ENCODE results near the gene RGS2. TPM values are rescaled to one million over a fixed set of nuclear protein-coding genes. Genes with fewer than 3 reads are reported as not detected.

The RGS2 gene
- total RNA-seq, 1 donor from 2014 or later = 15.8 TPM

DNA sequence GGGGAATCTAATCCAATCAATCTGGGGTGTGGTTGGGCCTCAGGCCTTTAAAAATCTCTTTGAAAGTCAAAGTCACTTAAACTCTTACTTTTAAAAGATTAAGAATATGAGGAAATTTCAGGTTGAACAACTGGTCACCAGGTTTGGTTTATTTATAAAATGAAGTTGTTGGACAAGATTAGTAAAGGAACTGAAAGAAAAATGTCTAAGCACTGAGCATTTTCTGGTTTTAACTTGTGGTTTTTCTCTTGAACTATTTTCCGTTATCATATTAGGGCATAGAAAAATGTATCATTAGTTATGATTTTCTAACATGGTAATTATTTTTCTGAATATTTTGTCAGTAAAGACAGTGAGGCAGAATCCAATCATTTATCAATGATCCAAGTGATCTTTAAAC is 49.6 kb downstream of the RGS2 start:
- Histone ChIP-seq H3K27me3 (ENCODE audit: low read depth) (no peaks in the 10 kb centered on the region), H3K9me3 (replicated peaks) (no peaks in the 10 kb centered on the region), H3K27ac (replicated peaks) (no peak overlapping the region), H3K36me3 (no peaks in the 10 kb centered on the region), H3K4me1 (no peaks in the 10 kb centered on the region), H3K4me3 (no peak overlapping the region)
- no peak for DNase-seq
- intact Hi-C loops (cut with micrococcal nuclease) = no loop called here
- TF ChIP-seq, protein P1, sequence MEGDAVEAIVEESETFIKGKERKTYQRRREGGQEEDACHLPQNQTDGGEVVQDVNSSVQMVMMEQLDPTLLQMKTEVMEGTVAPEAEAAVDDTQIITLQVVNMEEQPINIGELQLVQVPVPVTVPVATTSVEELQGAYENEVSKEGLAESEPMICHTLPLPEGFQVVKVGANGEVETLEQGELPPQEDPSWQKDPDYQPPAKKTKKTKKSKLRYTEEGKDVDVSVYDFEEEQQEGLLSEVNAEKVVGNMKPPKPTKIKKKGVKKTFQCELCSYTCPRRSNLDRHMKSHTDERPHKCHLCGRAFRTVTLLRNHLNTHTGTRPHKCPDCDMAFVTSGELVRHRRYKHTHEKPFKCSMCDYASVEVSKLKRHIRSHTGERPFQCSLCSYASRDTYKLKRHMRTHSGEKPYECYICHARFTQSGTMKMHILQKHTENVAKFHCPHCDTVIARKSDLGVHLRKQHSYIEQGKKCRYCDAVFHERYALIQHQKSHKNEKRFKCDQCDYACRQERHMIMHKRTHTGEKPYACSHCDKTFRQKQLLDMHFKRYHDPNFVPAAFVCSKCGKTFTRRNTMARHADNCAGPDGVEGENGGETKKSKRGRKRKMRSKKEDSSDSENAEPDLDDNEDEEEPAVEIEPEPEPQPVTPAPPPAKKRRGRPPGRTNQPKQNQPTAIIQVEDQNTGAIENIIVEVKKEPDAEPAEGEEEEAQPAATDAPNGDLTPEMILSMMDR (IDR thresholded peaks at IDR 0.05; ENCODE audit: borderline replicate concordance) = no peak

DNA sequence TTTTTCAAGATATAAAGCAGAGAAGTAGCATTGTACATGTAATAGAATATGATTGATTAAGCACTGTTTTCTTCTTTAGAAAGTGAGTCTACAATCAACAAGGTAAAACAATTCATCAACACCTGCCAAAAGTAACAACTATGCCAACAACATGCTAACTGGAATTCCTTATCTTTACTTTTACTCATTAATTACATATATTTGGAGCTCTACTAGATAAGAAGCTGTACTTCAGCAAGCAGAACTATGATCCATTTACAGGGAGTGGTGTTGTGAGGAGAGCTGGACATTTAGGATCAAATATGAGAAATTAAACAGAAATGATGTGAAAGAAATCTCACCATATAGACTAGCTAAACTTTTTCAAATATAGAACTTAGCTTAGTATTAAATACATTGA is 51.0 kb downstream of the RGS2 start:
- TF ChIP-seq, protein P1 (IDR thresholded peaks at IDR 0.05; ENCODE audit: borderline replicate concordance) = no peak
- no peaks in the 10 kb centered on the region for H3K27me3 ChIP-seq (ENCODE audit: low read depth)
- H3K9me3 ChIP-seq (replicated peaks) = no peaks in the 10 kb centered on the region
- intact Hi-C loops (cut with micrococcal nuclease) = no loop called here
- H3K27ac ChIP-seq (replicated peaks) = no peak overlapping the region
- H3K4me1 ChIP-seq = no peaks in the 10 kb centered on the region
- no peak overlapping the region for H3K4me3 ChIP-seq
- H3K36me3 ChIP-seq = no peaks in the 10 kb centered on the region
- DNase-seq = no peak

GRCh38 chr1:192860478-192861185 is 51.8 kb downstream of the RGS2 start:
- H3K4me3 ChIP-seq = no peak overlapping the region
- H3K4me1 ChIP-seq = no peaks in the 10 kb centered on the region
- intact Hi-C loops (cut with micrococcal nuclease) = no loop called here
- TF ChIP-seq, protein P1 (IDR thresholded peaks at IDR 0.05; ENCODE audit: borderline replicate concordance) = no peak
- H3K27ac ChIP-seq (replicated peaks) = no peak overlapping the region
- DNase-seq = no peak
- no peaks in the 10 kb centered on the region for H3K36me3 ChIP-seq
- no peaks in the 10 kb centered on the region for H3K27me3 ChIP-seq (ENCODE audit: low read depth)
- no peaks in the 10 kb centered on the region for H3K9me3 ChIP-seq (replicated peaks)

- H3K9me3 ChIP-seq (replicated peaks) = no peaks in the 10 kb centered on the region
- H3K27me3 ChIP-seq (ENCODE audit: low read depth) = no peaks in the 10 kb centered on the region
- intact Hi-C loops (cut with micrococcal nuclease) = no loop called here
- no peaks in the 10 kb centered on the region for H3K36me3 ChIP-seq
- TF ChIP-seq, protein P1 (IDR thresholded peaks at IDR 0.05; ENCODE audit: borderline replicate concordance) = no peak
- no peak overlapping the region for H3K27ac ChIP-seq (replicated peaks)
- peaks cover 6% of the 10 kb centered on the region for H3K4me1 ChIP-seq
- no peak for DNase-seq
- no peak overlapping the region for H3K4me3 ChIP-seq
Measured at GRCh38 chr1:192861860-192862259, 53.0 kb downstream of the RGS2 start.

Other genes starting within 250 kb of the RGS2 start
- gene RGS1, start 233.3 kb upstream of the RGS2 start, total RNA-seq = 0.74 TPM
- 0.22 TPM for gene RGS13, start 172.9 kb upstream of the RGS2 start, total RNA-seq

Data from left ventricle myocardium inferior (tissue), 1 donor.